DND-41 (cell line): ENCODE results near the gene TBC1D32.
A peak's percentile ranks its signal among the peaks of the same experiment; 100 is the strongest.
"Not testable (repeated sequence)": the region's sequence is repeated elsewhere in the genome, so short reads cannot be mapped to it uniquely, and the experiment has no call there.

Experiments used
- ATAC-seq: fragments of 200-7000 bp; cut with Tn5 transposase; 3 replicates; pipeline ENCODE4 v1.9.1; 2021; ENCODE audit warnings: low read depth; ENCODE audit not compliant: insufficient read depth
- DNase-seq: peaks from one replicate; pipeline ENCODE4 v3.0.0-alpha.2; 2020
- H2AFZ ChIP-seq: 2 replicates; pipeline ENCODE4 v1.6.0; 2012; ENCODE audit warnings: low read depth, low read length
- H3K27ac ChIP-seq: 2 replicates; pipeline ENCODE4 v1.5.1; 2012; ENCODE audit warnings: low read length, inconsistent platforms
- H3K27me3 ChIP-seq: fragments of 200-600 bp; sonication (generic); 2 replicates; pipeline ENCODE4 v1.6.0; 2012; ENCODE audit warnings: low read length, mild to moderate bottlenecking, inconsistent platforms; ENCODE audit not compliant: insufficient read depth, poor library complexity
- H3K36me3 ChIP-seq: 2 replicates; pipeline ENCODE4 v1.5.1; 2012; ENCODE audit warnings: low read length, inconsistent platforms; ENCODE audit not compliant: insufficient read depth
- H3K4me1 ChIP-seq: 2 replicates; pipeline ENCODE4 v1.5.1; 2012; ENCODE audit warnings: mild to moderate bottlenecking, low read length; ENCODE audit not compliant: insufficient read depth
- H3K4me2 ChIP-seq: 2 replicates; pipeline ENCODE4 v1.6.0; 2012; ENCODE audit warnings: mild to moderate bottlenecking, moderate library complexity, low read length, inconsistent platforms; ENCODE audit not compliant: insufficient read depth
- H3K4me3 ChIP-seq, 2 experiments: fragments of 200-600 bp in 1 of 2; shearing (Covaris generic) in 1 of 2; 2 replicates each; pipeline ENCODE4 v1.5.1; 2012 to 2016; ENCODE audit warnings: inconsistent platforms in 2 of 2, low read length in 2 of 2, mild to moderate bottlenecking in 2 of 2, low read depth in 1 of 2, moderate library complexity in 1 of 2
- H3K79me2 ChIP-seq: 2 replicates; pipeline ENCODE4 v1.6.0; 2012; ENCODE audit warnings: low read length, inconsistent platforms; ENCODE audit not compliant: insufficient read depth
- H3K9ac ChIP-seq: 2 replicates; pipeline ENCODE4 v1.6.0; 2012; ENCODE audit warnings: low read depth, mild to moderate bottlenecking, inconsistent platforms, low read length, moderate library complexity
- H3K9me3 ChIP-seq: 2 replicates; pipeline ENCODE4 v1.5.1; 2012; ENCODE audit warnings: low read length, moderate library complexity, mild to moderate bottlenecking, inconsistent platforms; ENCODE audit not compliant: insufficient read depth, severe bottlenecking
- H4K20me1 ChIP-seq: 2 replicates; pipeline ENCODE4 v1.6.0; 2012; ENCODE audit warnings: low read length; ENCODE audit not compliant: insufficient read depth
- CTCF ChIP-seq: IDR thresholded peaks from 2 replicates; pipeline ENCODE4 v1.5.1; 2012; ENCODE audit warnings: borderline replicate concordance, low read length, moderate library complexity, mild to moderate bottlenecking; ENCODE audit not compliant: poor library complexity, severe bottlenecking; ENCODE audit errors: extremely low read depth
- EZH2 ChIP-seq: IDR thresholded peaks from 3 replicates; pipeline ENCODE4 v1.6.1; 2012; ENCODE audit warnings: borderline replicate concordance, low read depth, mild to moderate bottlenecking, moderate library complexity, low read length, inconsistent platforms; ENCODE audit not compliant: severe bottlenecking

Gene TBC1D32

GRCh38 chr6:121338366-121338765 lies 4.1 kb upstream of the TBC1D32 start:
- Histone ChIP-seq H3K79me2 (peaks cover 10% of the 10 kb centered on the region), H3K4me1 (peaks cover 15% of the 10 kb centered on the region), H3K4me3 (no peak overlapping the region), H3K9me3 (no peaks in the 10 kb centered on the region), H3K4me2 (no peak overlapping the region), H3K9ac (no peak overlapping the region), H3K27me3 (no peaks in the 10 kb centered on the region), H2AFZ (no peak overlapping the region), H3K36me3 (no peaks in the 10 kb centered on the region), H3K27ac (no peak overlapping the region), H4K20me1 (no peaks in the 10 kb centered on the region)
- ATAC-seq (no peak), DNase-seq (no peak)
- no peak for TF ChIP-seq CTCF
- TF ChIP-seq EZH2 = no peak

- Histone ChIP-seq H2AFZ (peak overlapping the region; percentile 97), H3K27ac (peak overlapping the region; percentile 90), H3K4me2 (peak overlapping the region; percentile 69), H3K36me3 (no peaks in the 10 kb centered on the region), H3K9ac (peak overlapping the region; percentile 64), H3K27me3 (no peaks in the 10 kb centered on the region), H3K79me2 (peaks cover 34% of the 10 kb centered on the region), H3K4me1 (peaks cover 43% of the 10 kb centered on the region), H3K9me3 (no peaks in the 10 kb centered on the region), H4K20me1 (no peaks in the 10 kb centered on the region), H3K4me3 (peak overlapping the region; percentile 43 to 89)
- ATAC-seq (no peak; the same call in 2 of the 3 replicates), DNase-seq (no peak)
- no peak for TF ChIP-seq CTCF
Observed at GRCh38 chr6:121335087-121336008, 1.1 kb upstream of the TBC1D32 start.

GRCh38 chr6:121333694-121334093 lies 586 bp downstream of the TBC1D32 start:
- not testable (repeated sequence) for H4K20me1 ChIP-seq, H3K9me3 ChIP-seq, ATAC-seq, H3K36me3 ChIP-seq, H3K27me3 ChIP-seq, DNase-seq
- Histone ChIP-seq H3K4me3 (peak overlapping the region; percentile 43 to 89), H3K4me1 (peaks cover 48% of the 10 kb centered on the region), H3K4me2 (peak overlapping the region; percentile 69), H3K79me2 (peaks cover 36% of the 10 kb centered on the region), H2AFZ (peak overlapping the region; percentile 97), H3K9ac (peak overlapping the region; percentile 64), H3K27ac (peak overlapping the region; percentile 90; the same call in 1 of the 2 replicates)

GRCh38 chr6:121333196-121333595 lies 1.1 kb downstream of the TBC1D32 start:
- Histone ChIP-seq H3K4me3 (peak overlapping the region; percentile 43 to 89; a peak in 3 of 4 replicates), H3K27me3 (no peaks in the 10 kb centered on the region), H3K27ac (peak overlapping the region; percentile 22; the same call in 1 of the 2 replicates), H3K9me3 (no peaks in the 10 kb centered on the region), H2AFZ (no peak overlapping the region), H3K9ac (peak overlapping the region; percentile 64), H3K4me1 (peaks cover 48% of the 10 kb centered on the region), H3K36me3 (no peaks in the 10 kb centered on the region), H3K4me2 (peak overlapping the region; percentile 69), H4K20me1 (no peaks in the 10 kb centered on the region), H3K79me2 (peaks cover 36% of the 10 kb centered on the region)
- TF ChIP-seq CTCF (no peak), EZH2 (no peak)
- DNase-seq = no peak
- ATAC-seq = no peak
